ENCODE results near the gene SOX1.

SOX1 gene

DNA sequence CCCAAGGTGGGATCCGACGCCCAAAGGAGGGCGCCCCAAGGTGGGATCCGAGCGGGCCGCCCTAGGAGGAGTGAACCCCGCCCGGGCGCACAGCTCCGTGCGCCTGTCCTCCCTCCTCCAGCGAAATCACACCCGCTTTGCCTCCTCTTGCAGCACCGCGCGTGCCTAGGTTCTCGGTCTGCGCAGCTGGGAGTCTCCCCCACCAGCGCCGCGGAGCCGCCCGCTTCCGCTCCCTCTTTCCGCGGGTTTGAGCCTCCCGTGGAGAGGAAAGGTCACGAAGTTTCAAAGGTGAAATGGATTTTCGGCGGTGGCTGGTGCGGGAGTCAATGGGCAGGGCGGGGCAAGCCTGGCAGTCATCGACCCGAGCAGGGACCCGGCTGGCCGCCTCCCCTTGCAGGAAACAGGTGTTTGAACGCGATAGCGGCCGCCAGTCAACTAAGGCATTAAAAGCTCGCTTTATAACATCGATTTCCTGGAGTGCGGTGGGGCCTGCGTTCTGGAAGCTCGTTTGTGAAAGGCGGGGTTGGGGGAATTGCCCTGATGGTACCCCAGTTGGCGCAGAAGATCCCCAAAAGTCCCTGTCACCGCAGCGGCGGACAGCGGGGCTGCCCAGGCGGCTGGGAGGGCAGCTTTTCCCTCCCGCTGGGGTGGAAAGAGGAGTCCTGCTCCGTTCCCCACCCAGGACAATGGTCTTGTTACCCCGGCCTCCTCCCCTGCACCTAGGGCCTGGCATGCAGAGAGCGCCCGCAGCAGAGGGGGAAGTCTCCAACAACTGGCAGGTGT lies 9.0 kb upstream of the SOX1 start:
- TF ChIP-seq, protein P1, sequence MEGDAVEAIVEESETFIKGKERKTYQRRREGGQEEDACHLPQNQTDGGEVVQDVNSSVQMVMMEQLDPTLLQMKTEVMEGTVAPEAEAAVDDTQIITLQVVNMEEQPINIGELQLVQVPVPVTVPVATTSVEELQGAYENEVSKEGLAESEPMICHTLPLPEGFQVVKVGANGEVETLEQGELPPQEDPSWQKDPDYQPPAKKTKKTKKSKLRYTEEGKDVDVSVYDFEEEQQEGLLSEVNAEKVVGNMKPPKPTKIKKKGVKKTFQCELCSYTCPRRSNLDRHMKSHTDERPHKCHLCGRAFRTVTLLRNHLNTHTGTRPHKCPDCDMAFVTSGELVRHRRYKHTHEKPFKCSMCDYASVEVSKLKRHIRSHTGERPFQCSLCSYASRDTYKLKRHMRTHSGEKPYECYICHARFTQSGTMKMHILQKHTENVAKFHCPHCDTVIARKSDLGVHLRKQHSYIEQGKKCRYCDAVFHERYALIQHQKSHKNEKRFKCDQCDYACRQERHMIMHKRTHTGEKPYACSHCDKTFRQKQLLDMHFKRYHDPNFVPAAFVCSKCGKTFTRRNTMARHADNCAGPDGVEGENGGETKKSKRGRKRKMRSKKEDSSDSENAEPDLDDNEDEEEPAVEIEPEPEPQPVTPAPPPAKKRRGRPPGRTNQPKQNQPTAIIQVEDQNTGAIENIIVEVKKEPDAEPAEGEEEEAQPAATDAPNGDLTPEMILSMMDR (IDR thresholded peaks at IDR 0.05; ENCODE audit: insufficient read depth, low read depth, low read length, missing control alignments) = no peak
- H3K4me3 ChIP-seq (ENCODE audit: low read depth, low read length) = no peak overlapping the region
- DNase-seq (ENCODE audit: low read depth) = no peak

DNA sequence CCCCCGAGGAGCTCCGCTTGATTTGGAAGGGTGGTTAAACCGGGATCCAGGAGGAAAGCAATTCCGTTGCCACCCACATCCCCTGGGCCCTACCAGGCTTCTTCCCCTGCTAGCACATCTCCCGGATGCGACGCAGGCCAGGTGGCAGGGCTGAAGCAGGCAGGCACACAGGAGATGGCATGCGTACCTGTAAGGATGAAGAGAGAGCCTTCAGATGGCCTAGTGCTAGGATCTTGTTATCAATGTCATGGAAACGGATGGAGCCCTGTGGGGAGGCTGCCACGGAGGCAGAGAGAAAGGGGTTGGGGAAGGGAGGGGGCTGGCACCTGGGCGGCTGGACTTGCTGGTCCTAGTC lies 8.5 kb upstream of the SOX1 start:
- H3K4me3 ChIP-seq (ENCODE audit: low read depth, low read length) = no peak overlapping the region
- TF ChIP-seq, protein P1 (IDR thresholded peaks at IDR 0.05; ENCODE audit: insufficient read depth, low read depth, low read length, missing control alignments) = no peak
- DNase-seq (ENCODE audit: low read depth) = no peak

GRCh38 chr13:112058941-112059340 lies 8.0 kb upstream of the SOX1 start:
- DNase-seq (ENCODE audit: low read depth) = no peak
- no peak overlapping the region for H3K4me3 ChIP-seq (ENCODE audit: low read depth, low read length)
- TF ChIP-seq, protein P1 (IDR thresholded peaks at IDR 0.05; ENCODE audit: insufficient read depth, low read depth, low read length, missing control alignments) = no peak

DNA sequence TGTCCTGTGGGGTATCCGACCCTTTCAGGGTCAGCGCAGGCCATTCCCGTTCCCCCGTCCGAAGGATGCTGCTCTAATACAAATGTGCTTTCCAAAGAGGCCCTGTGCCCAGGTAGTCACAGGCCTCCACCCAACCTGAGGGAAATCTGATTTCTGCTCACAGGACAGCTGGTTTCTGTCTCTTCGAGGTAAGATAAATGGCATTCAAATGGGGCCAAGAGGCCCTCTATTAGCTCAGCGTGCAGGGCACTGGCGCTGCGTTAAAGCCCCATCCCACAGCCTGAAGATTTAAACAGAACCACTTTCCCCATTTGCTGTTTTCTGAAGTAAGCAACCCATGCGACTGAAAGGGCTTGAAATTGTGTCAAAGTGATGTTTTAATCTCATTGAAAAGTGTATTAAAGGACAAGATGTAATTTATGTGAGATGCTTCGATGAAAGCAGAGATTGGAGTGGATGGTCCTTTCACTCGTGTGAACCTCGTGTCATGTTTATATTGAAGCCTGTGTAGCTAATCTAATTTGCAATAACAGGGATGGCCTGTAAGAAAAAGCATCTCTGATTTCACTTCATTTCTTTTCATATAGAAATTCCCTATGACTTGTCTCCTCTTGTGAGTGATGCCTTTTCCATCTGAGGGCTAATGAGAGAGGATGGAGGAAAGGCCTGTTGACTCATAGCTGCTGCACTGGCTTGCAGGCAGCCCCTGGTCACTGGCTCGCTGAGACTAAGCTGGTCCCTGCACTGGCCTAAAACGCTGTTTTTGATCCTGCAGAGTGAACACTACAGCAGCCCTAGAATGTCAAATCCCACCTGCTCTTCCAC lies 7.3 kb upstream of the SOX1 start:
- no peak for DNase-seq (ENCODE audit: low read depth)
- TF ChIP-seq, protein P1 (IDR thresholded peaks at IDR 0.05; ENCODE audit: insufficient read depth, low read depth, low read length, missing control alignments) = no peak
- no peak overlapping the region for H3K4me3 ChIP-seq (ENCODE audit: low read depth, low read length)

DNA sequence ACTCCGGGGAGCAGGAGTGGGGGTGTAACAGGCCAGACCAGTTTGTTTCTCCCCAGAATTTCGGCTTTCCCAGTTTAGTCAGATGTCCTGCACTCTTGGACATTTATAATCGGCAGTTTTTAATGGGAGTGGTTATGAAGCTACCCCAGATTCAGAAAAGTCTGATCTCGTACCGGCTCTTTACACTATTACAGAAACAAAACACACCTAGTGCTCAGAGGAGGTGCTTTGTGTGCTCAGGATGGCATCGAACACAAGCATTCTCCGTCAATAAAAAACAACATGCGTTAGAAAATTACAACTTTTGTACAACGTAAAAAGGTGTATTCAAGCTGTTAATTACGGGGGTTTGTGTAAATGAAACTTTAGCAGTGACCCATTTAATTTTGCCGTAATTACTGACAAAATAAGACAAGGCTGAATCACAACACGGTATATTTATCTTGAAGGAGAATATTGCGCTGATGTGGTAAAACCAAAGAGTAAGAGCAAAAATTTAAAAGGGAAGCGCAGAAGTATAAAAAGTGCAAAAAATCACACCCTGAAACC lies 6.6 kb upstream of the SOX1 start:
- TF ChIP-seq, protein P1 (IDR thresholded peaks at IDR 0.05; ENCODE audit: insufficient read depth, low read depth, low read length, missing control alignments) = no peak
- no peak overlapping the region for H3K4me3 ChIP-seq (ENCODE audit: low read depth, low read length)
- no peak for DNase-seq (ENCODE audit: low read depth)

DNA sequence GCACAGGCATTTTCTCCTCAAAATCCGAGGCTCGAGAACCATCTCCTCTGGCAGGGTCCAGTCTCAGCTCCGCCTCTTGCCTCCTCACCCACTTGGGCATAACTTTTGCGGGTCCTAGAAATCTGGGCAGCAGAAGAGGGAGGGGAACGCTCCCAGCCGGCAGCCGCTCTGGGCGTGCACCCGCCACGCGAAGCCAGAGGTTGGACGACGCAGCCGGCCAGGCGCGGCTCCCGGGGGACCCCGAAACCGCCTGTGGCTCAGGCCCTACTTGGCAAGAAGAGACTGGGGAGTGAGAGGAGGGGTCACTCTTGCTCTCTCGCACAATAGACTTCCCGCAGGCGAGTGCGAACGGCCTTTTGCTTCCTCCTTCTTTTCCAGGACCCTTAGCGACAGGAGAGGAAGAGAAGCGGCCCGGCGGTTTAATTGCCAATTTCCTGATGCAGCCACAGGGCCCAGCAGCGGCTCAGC lies 6.0 kb upstream of the SOX1 start:
- DNase-seq (ENCODE audit: low read depth) = no peak
- no peak overlapping the region for H3K4me3 ChIP-seq (ENCODE audit: low read depth, low read length)
- TF ChIP-seq, protein P1 (IDR thresholded peaks at IDR 0.05; ENCODE audit: insufficient read depth, low read depth, low read length, missing control alignments) = no peak
